ENCODE data around the gene TTC36.

DNA sequence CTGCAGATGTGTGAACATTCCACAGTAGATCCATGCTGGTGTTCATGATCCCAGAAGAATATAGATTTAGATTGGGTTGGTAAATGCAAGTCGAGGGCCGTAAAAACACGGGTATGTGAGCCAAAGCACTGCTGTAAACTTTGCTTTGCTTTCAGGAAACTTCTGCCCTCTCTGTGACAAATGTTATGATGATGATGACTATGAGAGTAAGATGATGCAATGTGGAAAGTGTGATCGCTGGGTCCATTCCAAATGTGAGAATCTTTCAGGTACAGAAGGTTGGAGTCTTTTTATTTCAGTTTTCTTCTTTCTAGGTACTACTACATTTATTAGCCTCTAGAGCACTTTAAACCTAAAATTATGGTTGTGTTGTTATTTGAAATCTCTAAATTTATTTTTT lies 36.2 kb upstream of the TTC36 start:
- TF ChIP-seq, protein P1, sequence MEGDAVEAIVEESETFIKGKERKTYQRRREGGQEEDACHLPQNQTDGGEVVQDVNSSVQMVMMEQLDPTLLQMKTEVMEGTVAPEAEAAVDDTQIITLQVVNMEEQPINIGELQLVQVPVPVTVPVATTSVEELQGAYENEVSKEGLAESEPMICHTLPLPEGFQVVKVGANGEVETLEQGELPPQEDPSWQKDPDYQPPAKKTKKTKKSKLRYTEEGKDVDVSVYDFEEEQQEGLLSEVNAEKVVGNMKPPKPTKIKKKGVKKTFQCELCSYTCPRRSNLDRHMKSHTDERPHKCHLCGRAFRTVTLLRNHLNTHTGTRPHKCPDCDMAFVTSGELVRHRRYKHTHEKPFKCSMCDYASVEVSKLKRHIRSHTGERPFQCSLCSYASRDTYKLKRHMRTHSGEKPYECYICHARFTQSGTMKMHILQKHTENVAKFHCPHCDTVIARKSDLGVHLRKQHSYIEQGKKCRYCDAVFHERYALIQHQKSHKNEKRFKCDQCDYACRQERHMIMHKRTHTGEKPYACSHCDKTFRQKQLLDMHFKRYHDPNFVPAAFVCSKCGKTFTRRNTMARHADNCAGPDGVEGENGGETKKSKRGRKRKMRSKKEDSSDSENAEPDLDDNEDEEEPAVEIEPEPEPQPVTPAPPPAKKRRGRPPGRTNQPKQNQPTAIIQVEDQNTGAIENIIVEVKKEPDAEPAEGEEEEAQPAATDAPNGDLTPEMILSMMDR (IDR thresholded peaks at IDR 0.05 in 4 of 5, conservative IDR thresholded peaks at IDR 0.05 in 1 of 5), result no peak
- TF ChIP-seq POLR2A (IDR thresholded peaks at IDR 0.05), result no peak

All from gastrocnemius medialis (tissue), 4 donors.